ENCODE results near the gene ID2. TPM values are rescaled to one million over a fixed set of nuclear protein-coding genes. Genes with fewer than 3 reads are reported as not detected.

ID2 gene
- total and polyA plus RNA-seq, 2 of the 13 experiments (the other 11 are each of a cell fraction or from before 2014, with no cell fraction given): 214 to 719 TPM

GRCh38 chr2:8639122-8639635 lies 42.7 kb upstream of the ID2 start (continued):
- no peak for TF ChIP-seq LCORL (IDR thresholded peaks at IDR 0.05)
- TF ChIP-seq LCORL (CRISPR knock-in tag; IDR thresholded peaks at IDR 0.05): no peak
- no peak for TF ChIP-seq ARNTL (CRISPR knock-in tag; IDR thresholded peaks at IDR 0.05)
- no peak for TF ChIP-seq ZNF850 (CRISPR knock-in tag; conservative IDR thresholded peaks at IDR 0.05)
- TF ChIP-seq ZNF546 (CRISPR knock-in tag; conservative IDR thresholded peaks at IDR 0.05): no peak
- no peak for TF ChIP-seq PBX3 (CRISPR knock-in tag; IDR thresholded peaks at IDR 0.05; ENCODE audit: borderline replicate concordance)
- TF ChIP-seq HNRNPL (IDR thresholded peaks at IDR 0.05; ENCODE audit: low read depth, low read length): no peak
- no peak for TF ChIP-seq MBNL3 (CRISPR knock-in tag; conservative IDR thresholded peaks at IDR 0.05)
- no peak for TF ChIP-seq ZNF780A (CRISPR knock-in tag; IDR thresholded peaks at IDR 0.05)
- no peak for TF ChIP-seq ATF6 (CRISPR knock-in tag; conservative IDR thresholded peaks at IDR 0.05)
- no peak for TF ChIP-seq CHD2 (IDR thresholded peaks at IDR 0.05; ENCODE audit: low read depth, low read length)
- TF ChIP-seq ZNF549 (CRISPR knock-in tag; IDR thresholded peaks at IDR 0.05): no peak
- TF ChIP-seq MYC (CRISPR knock-in tag; IDR thresholded peaks at IDR 0.05; ENCODE audit: borderline replicate concordance): no peak

All from HepG2 (cell line).